NT2/D1 (cell line): Measurements from ENCODE around the gene DCDC1.

ENCODE experiments used
- DNase-seq: peaks from one replicate; pipeline ENCODE4 v3.0.0-alpha.2; 2011; ENCODE audit warnings: low read depth, low spot score
- H3K27me3 ChIP-seq: 2 replicates; pipeline ENCODE4 v1.6.0; 2011; ENCODE audit warnings: mild to moderate bottlenecking; ENCODE audit not compliant: insufficient read length, insufficient read depth
- H3K36me3 ChIP-seq: 2 replicates; pipeline ENCODE4 v1.6.1; 2011; ENCODE audit warnings: mild to moderate bottlenecking, low read length, mixed read lengths; ENCODE audit not compliant: insufficient read depth, insufficient read length
- H3K4me1 ChIP-seq: 2 replicates; pipeline ENCODE4 v1.5.1; 2011; ENCODE audit not compliant: insufficient read depth, insufficient read length
- H3K4me3 ChIP-seq: 2 replicates; pipeline ENCODE4 v1.5.1; 2011; ENCODE audit warnings: low read depth; ENCODE audit not compliant: insufficient read length
- H3K9ac ChIP-seq: 2 replicates; pipeline ENCODE4 v1.6.0; 2011; ENCODE audit warnings: low read depth; ENCODE audit not compliant: insufficient read length
- H3K9me3 ChIP-seq: 2 replicates; pipeline ENCODE4 v1.5.1; 2011; ENCODE audit warnings: mild to moderate bottlenecking, low read length; ENCODE audit not compliant: insufficient read depth
- SUZ12 ChIP-seq: IDR thresholded peaks from 2 replicates; pipeline ENCODE4 v1.6.1; 2011; ENCODE audit not compliant: insufficient read length, insufficient read depth; ENCODE audit errors: extremely low read depth
- YY1 ChIP-seq: IDR thresholded peaks from 2 replicates; pipeline ENCODE4 v1.6.1; 2011; ENCODE audit not compliant: insufficient read length, insufficient read depth
- ZNF274 ChIP-seq: IDR thresholded peaks from 2 replicates; pipeline ENCODE4 v1.6.1; 2011; ENCODE audit warnings: mild to moderate bottlenecking, low read depth, low read length

The DCDC1 gene

DNA sequence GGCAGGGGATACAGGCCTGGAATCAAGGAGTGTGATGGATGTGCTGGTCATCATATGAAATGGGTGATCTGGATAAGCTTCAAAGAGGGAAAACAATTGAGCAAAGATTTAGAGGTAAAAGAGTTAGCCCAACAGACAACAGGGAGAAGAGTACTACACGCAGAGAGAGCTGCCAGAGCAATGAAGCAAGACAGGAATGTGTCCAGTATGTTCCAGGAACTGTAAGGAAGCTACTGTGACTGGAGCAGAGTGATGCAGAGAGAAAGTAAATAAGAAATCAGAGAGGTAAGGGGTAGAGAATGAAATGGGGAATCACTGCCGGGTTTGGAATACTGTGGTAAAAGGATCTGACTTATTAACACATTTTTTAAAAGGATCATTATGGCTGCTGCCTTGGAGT, 255.1 kb downstream of the DCDC1 start:
- no peaks in the 10 kb centered on the region for H3K36me3 ChIP-seq
- no peak overlapping the region for H3K4me3 ChIP-seq
- H3K27me3 ChIP-seq, result no peaks in the 10 kb centered on the region
- no peak for TF ChIP-seq YY1
- no peak for TF ChIP-seq SUZ12
- no peak for TF ChIP-seq ZNF274
- H3K9ac ChIP-seq, result no peak overlapping the region
- DNase-seq, result no peak
- H3K9me3 ChIP-seq, result no peaks in the 10 kb centered on the region
- no peaks in the 10 kb centered on the region for H3K4me1 ChIP-seq

DNA sequence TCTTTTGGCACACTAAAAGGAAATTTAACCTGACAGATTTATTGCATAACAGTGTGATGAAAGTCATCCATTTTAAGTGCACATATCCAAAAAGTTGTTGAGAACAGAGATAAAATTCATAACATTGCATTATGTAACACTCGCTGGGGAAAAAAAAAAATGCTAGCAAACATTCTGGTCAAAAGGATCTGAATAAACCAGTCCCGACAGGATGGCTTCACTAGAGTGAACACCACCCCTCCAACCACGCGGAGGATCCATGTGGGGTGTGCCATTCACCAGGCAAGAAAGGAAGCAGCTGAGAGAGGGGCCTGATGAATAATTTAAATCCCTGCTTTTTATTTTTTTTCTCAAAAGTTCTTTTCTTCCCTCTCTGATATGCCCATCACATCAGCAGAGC, 258.7 kb downstream of the DCDC1 start:
- Histone ChIP-seq H3K36me3 (no peaks in the 10 kb centered on the region), H3K9me3 (no peaks in the 10 kb centered on the region), H3K27me3 (no peaks in the 10 kb centered on the region), H3K4me1 (no peaks in the 10 kb centered on the region), H3K9ac (no peak overlapping the region), H3K4me3 (no peak overlapping the region)
- TF ChIP-seq YY1 (no peak), ZNF274 (no peak), SUZ12 (no peak)
- no peak for DNase-seq

GRCh38 chr11:31109446-31109845, 260.1 kb downstream of the DCDC1 start:
- H3K9ac ChIP-seq, result no peak overlapping the region
- H3K27me3 ChIP-seq, result no peaks in the 10 kb centered on the region
- TF ChIP-seq YY1 (no peak), ZNF274 (no peak), SUZ12 (no peak)
- no peaks in the 10 kb centered on the region for H3K9me3 ChIP-seq
- H3K4me3 ChIP-seq, result no peak overlapping the region
- no peaks in the 10 kb centered on the region for H3K36me3 ChIP-seq
- DNase-seq, result no peak
- no peaks in the 10 kb centered on the region for H3K4me1 ChIP-seq

GRCh38 chr11:31107649-31108048, 261.9 kb downstream of the DCDC1 start:
- H3K36me3 ChIP-seq, result no peaks in the 10 kb centered on the region
- no peaks in the 10 kb centered on the region for H3K9me3 ChIP-seq
- DNase-seq, result no peak
- no peaks in the 10 kb centered on the region for H3K27me3 ChIP-seq
- H3K4me1 ChIP-seq, result no peaks in the 10 kb centered on the region
- H3K4me3 ChIP-seq, result no peak overlapping the region
- no peak overlapping the region for H3K9ac ChIP-seq
- TF ChIP-seq SUZ12 (no peak), YY1 (no peak), ZNF274 (no peak)

GRCh38 chr11:31106968-31107576, 262.5 kb downstream of the DCDC1 start:
- H3K4me1 ChIP-seq, result no peaks in the 10 kb centered on the region
- H3K27me3 ChIP-seq, result no peaks in the 10 kb centered on the region
- no peak overlapping the region for H3K4me3 ChIP-seq
- no peak overlapping the region for H3K9ac ChIP-seq
- TF ChIP-seq ZNF274 (no peak), SUZ12 (no peak), YY1 (no peak)
- no peaks in the 10 kb centered on the region for H3K36me3 ChIP-seq
- H3K9me3 ChIP-seq, result no peaks in the 10 kb centered on the region
- DNase-seq, result peak; percentile 33

GRCh38 chr11:31106326-31106725, 263.2 kb downstream of the DCDC1 start:
- Histone ChIP-seq H3K36me3 (no peaks in the 10 kb centered on the region), H3K9ac (no peak overlapping the region), H3K27me3 (no peaks in the 10 kb centered on the region), H3K4me3 (no peak overlapping the region), H3K4me1 (no peaks in the 10 kb centered on the region), H3K9me3 (no peaks in the 10 kb centered on the region)
- no peak for TF ChIP-seq YY1
- no peak for TF ChIP-seq SUZ12
- TF ChIP-seq ZNF274, result no peak
- no peak for DNase-seq

DNA sequence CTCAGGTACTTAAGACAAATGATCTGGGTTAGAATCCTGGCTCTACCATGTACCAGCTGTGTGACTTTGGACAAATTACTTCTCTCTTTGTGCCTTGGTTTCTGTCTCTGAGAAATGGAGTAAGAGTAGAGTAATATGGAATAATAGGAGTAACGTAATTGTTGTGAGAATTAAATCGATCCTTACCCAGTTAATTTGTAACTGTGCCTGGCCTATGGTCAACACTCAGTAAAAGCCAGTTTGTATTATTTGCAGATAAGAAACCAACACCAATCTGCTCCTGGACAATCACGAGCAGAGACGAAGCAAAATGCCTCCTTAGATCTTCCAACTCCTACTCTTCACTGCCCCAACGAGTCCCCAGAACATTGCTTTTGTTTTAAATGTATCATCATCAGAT, 266.7 kb downstream of the DCDC1 start:
- no peaks in the 10 kb centered on the region for H3K27me3 ChIP-seq
- TF ChIP-seq SUZ12 (no peak), YY1 (no peak), ZNF274 (no peak)
- DNase-seq, result no peak

DNA sequence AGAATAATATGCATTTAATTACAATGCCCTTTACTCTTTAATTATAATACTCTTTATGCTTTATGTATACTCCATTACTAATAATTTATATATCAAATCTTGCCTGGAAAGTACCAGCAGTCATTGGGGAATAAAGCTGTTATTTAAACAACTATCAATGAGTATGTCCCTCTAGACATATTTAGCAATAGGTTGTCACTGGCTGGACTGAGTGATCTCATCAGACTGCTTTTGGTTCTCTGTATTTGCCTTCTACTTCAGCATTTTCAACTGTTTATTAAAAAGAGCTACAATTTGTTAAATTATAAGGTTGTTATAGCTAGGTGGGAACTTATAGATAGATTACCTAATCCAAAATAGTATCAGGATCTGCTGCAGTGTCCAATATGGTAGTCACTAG, 267.2 kb downstream of the DCDC1 start:
- Histone ChIP-seq H3K4me3 (no peak overlapping the region), H3K4me1 (no peaks in the 10 kb centered on the region), H3K9me3 (no peaks in the 10 kb centered on the region), H3K36me3 (no peaks in the 10 kb centered on the region), H3K9ac (no peak overlapping the region), H3K27me3 (no peaks in the 10 kb centered on the region)
- no peak for DNase-seq
- no peak for TF ChIP-seq SUZ12
- no peak for TF ChIP-seq YY1
- TF ChIP-seq ZNF274, result no peak

More for the DNA sequence above, 266.7 kb downstream of the DCDC1 start:
- Histone ChIP-seq H3K4me3 (no peak overlapping the region), H3K36me3 (no peaks in the 10 kb centered on the region), H3K9me3 (no peaks in the 10 kb centered on the region), H3K9ac (no peak overlapping the region), H3K4me1 (no peaks in the 10 kb centered on the region)
